Measurements from ENCODE around the gene PREPL. TPM values are rescaled to one million over a fixed set of nuclear protein-coding genes. Genes with fewer than 3 reads are reported as not detected.

The PREPL gene
- total RNA-seq, 4 donors from 2014 or later: 17.0 to 61.1 (median 22.6) TPM

DNA sequence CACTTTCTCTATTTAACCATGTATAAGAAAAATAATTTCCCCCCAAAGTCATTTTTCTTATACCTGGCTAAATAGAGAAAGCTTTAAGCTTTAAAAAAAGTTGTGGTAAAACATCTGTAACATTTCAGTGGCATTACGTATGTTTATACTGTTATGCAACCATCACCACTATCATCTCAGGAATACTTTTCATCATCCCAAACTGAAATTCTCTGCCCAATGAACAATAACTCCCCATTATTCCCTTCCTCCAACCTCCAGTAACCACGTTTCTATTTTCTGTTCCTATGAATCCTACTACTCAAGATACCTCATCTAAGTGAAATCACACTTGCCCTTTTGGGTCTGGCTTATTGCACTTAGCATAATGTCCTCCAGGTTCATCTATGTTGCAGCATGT is 87.7 kb downstream of the PREPL start:
- DNase-seq: no peak
- Histone ChIP-seq H3K27ac (no peak overlapping the region), H3K4me1 (peaks cover 0 to 4% (median 0%) of the 10 kb centered on the region in 4 donors)

DNA sequence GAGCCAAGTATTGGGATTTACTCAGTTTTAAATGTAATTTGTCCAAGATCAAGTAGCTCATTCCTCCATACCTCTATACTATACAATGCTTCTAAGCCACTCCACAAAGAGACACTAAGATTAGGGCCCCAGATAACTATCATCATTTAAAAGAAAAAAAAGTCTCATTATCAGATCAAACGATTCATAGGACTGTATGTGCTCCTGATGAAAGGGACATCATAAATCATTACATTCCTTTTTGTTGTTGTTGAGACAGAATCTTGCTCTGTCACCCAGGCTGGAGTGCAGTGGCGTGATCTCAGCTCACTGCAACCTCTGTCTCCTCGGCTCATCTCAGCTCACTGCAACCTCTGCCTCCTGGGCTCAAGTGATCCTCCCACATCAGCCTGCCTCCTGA is 88.2 kb downstream of the PREPL start:
- Histone ChIP-seq H3K27ac (no peak overlapping the region), H3K4me1 (peaks cover 0 to 4% (median 0%) of the 10 kb centered on the region in 4 donors), H3K9me3 (no peaks in the 10 kb centered on the region), H3K36me3 (no peaks in the 10 kb centered on the region), H3K27me3 (no peaks in the 10 kb centered on the region), H3K4me3 (no peak overlapping the region)
- no peak for TF ChIP-seq POLR2A (IDR thresholded peaks at IDR 0.05)
- TF ChIP-seq, protein P1, sequence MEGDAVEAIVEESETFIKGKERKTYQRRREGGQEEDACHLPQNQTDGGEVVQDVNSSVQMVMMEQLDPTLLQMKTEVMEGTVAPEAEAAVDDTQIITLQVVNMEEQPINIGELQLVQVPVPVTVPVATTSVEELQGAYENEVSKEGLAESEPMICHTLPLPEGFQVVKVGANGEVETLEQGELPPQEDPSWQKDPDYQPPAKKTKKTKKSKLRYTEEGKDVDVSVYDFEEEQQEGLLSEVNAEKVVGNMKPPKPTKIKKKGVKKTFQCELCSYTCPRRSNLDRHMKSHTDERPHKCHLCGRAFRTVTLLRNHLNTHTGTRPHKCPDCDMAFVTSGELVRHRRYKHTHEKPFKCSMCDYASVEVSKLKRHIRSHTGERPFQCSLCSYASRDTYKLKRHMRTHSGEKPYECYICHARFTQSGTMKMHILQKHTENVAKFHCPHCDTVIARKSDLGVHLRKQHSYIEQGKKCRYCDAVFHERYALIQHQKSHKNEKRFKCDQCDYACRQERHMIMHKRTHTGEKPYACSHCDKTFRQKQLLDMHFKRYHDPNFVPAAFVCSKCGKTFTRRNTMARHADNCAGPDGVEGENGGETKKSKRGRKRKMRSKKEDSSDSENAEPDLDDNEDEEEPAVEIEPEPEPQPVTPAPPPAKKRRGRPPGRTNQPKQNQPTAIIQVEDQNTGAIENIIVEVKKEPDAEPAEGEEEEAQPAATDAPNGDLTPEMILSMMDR (IDR thresholded peaks at IDR 0.05): no peak
- DNase-seq: no peak

More for the DNA sequence above, 87.7 kb downstream of the PREPL start:
- TF ChIP-seq, protein P1 (IDR thresholded peaks at IDR 0.05): no peak
- no peak for TF ChIP-seq POLR2A (IDR thresholded peaks at IDR 0.05)
- Histone ChIP-seq H3K9me3 (no peaks in the 10 kb centered on the region), H3K36me3 (no peaks in the 10 kb centered on the region), H3K27me3 (no peaks in the 10 kb centered on the region), H3K4me3 (no peak overlapping the region)

DNA sequence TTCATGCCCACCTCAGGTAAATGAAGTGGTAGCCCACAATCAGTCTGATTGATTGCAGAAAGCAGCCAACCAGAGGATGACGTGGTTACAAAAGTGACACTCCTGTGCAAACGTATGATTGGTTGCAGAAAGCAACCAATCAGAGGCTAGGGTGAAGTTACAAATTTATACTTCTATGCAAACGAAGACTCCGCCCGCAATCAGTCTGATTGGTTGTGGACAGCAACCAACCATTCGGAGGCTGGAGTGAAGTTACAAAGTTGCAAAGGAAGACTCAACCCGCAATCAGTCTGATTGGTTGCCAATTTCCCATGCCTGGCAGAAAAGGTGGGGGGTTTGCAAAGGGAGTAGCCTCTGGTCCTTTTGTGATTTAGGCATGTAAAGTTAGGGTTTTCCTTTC is 90.0 kb downstream of the PREPL start:
- Histone ChIP-seq H3K4me3 (no peak overlapping the region), H3K27ac (no peak overlapping the region), H3K36me3 (no peaks in the 10 kb centered on the region), H3K27me3 (no peaks in the 10 kb centered on the region), H3K9me3 (no peaks in the 10 kb centered on the region), H3K4me1 (peaks cover 0 to 4% (median 0%) of the 10 kb centered on the region in 4 donors)
- TF ChIP-seq POLR2A (IDR thresholded peaks at IDR 0.05): no peak
- TF ChIP-seq, protein P1 (IDR thresholded peaks at IDR 0.05): no peak
- no peak for DNase-seq

DNA sequence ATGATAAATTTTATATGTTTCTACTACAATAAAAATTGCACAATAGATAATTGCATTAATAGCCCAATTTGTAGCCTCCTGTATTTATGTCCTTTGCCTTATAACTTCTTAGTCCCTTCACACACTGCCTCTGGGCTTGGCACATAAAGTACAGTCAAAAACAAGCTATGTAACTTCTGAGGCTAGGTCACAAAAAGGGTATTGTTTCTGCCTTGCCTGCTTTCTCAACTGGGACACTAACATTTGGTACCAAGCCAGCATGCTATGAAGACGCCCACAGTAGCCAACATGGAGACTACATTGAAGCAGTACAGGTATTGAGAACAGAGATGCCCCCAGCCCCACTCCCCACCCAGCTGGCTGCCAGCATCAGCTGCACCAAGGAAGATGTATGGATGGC is 91.5 kb downstream of the PREPL start:
- no peak for DNase-seq
- no peak for TF ChIP-seq POLR2A (IDR thresholded peaks at IDR 0.05)
- TF ChIP-seq, protein P1 (IDR thresholded peaks at IDR 0.05): no peak
- H3K27me3 ChIP-seq: no peaks in the 10 kb centered on the region
- no peaks in the 10 kb centered on the region for H3K9me3 ChIP-seq
- no peaks in the 10 kb centered on the region for H3K36me3 ChIP-seq
- H3K4me1 ChIP-seq: peaks cover 0 to 2% (median 0%) of the 10 kb centered on the region in 4 donors
- no peak overlapping the region for H3K4me3 ChIP-seq
- H3K27ac ChIP-seq: no peak overlapping the region

DNA sequence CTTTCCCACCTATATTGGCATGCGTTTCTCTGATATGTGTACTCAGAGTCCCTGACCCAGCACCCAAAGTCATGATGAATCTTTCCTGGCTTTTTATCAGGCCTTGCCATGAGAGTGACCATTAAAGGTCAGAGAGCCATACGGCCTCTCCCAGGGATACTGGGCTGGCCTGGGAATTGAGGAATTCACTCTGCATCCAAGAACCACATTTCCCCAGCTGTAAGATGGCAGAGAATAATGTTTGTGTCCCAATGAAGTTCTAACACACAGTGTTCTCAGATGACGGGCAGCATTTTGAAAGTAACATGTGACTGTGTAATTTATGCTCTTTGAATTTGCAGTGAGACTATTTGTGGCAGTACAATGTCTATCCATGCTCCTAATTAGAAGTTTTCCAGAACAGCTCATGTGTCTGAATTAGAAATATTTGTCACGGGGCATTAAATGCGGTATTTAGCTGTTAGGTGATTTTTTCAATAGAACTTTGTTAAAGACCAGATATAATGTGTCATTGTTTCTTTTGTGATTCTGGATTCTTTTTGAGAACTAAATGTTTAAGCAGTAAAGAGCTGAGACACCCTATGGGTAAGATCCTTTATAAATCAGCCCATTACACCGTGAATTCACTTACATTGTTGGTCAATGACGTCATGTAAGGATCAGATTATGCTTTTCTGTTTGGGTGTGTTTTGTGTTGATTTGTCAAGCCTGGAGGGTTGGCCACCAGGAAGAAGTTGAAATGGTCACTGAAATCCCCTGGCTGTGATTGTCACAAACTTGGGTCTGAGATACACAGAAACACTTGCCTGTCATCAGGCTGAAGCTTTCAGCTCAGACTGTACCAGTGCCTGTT is 93.3 kb downstream of the PREPL start:
- peak overlapping the region in 1 of 4 donors; percentile 13 for H3K27ac ChIP-seq
- no peaks in the 10 kb centered on the region for H3K4me1 ChIP-seq

More for the DNA sequence above, 93.3 kb downstream of the PREPL start:
- no peaks in the 10 kb centered on the region for H3K36me3 ChIP-seq
- H3K9me3 ChIP-seq: no peaks in the 10 kb centered on the region
- DNase-seq: no peak
- H3K27me3 ChIP-seq: no peaks in the 10 kb centered on the region
- TF ChIP-seq POLR2A (IDR thresholded peaks at IDR 0.05): no peak
- TF ChIP-seq, protein P1 (IDR thresholded peaks at IDR 0.05): no peak
- no peak overlapping the region for H3K4me3 ChIP-seq

Other genes with a start within 250 kb of the PREPL start
- 10 to 100 TPM; 43.7 to 79.2 (median 57.3) TPM for gene PPM1B, start 192.6 kb downstream of the PREPL start, total RNA-seq
- gene SLC3A1, start 86.0 kb downstream of the PREPL start, total RNA-seq: 100 to 1,000 TPM in 3 of 4 donors, 1 to 10 TPM in 1; 5.0 to 710 (median 435) TPM
- gene CAMKMT, start 453 bp upstream of the PREPL start, total RNA-seq: 10 to 100 TPM in 3 of 4 donors, 1 to 10 TPM in 1; 9.8 to 33.0 (median 18.7) TPM

Measured in Peyer's patch (tissue), 4 donors.